NAMALWA (cell line): Measurements from ENCODE around the gene KCNQ5.

Experiments used
- DNase-seq: peaks from one replicate; pipeline ENCODE4 v3.0.0-alpha.2; 2015; ENCODE audit warnings: low spot score

The KCNQ5 gene

GRCh38 chr6:72741083-72741482, 119.2 kb downstream of the KCNQ5 start:
- DNase-seq = no peak

- DNase-seq = no peak
Observed at GRCh38 chr6:72742001-72742673, 120.3 kb downstream of the KCNQ5 start.

DNA sequence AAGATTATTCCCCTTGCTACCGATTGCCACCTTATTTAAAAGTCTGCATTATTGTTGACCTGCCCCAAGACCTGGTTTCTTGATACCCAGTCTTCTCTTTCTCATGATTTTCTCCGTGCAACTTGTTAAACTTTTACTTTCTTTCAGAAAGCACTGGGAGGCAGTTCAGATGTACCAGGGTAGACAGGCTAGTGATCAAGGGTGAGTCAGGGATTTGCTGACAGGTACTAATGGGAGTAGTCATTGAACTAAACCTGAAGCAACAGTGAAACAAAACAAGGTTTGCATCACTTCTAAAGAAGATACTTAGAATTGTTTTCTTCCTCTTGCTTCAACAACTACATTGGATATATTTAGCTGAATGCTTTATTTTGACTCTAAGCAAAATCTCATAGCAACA, 124.4 kb downstream of the KCNQ5 start:
- no peak for DNase-seq

DNA sequence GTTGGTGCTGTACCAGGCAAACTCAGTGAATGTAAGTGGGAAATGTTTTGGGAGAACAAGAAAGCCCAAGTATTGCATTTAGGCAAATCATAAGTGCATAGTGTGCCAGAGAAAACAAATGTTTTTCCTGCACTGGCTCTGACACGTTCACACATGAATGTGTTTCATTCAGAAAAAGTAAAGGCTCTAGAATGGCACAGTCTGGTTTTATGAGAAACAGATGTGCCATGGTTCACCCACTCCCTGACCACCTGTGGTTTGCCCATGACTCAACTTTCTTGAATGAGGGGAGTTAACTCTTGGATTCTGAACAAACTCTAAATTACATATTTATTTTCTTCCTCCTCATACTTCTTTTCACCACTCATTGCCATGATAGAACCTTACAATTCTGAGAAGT, 126.9 kb downstream of the KCNQ5 start:
- peak; percentile 39 for DNase-seq

DNA sequence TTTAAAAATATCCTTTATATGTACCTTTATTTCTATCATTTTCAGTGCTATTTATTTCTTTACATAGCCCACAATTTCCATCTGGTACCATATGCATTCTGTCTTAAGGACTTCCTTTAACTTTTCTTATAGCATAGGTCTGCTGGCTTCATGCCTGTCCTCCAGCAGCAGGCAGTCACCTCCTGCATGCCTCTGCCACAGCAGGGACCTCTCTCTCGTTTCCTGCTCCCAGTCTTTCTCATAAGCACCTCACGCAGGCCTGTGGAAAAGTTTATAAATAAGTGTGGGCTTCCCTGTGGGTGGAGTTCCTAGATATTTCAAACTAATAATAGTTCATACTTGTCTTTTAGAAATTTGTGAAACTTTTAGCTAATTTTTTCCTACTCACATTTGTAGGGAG, 133.9 kb downstream of the KCNQ5 start:
- no peak for DNase-seq

GRCh38 chr6:72757048-72757447, 135.2 kb downstream of the KCNQ5 start:
- no peak for DNase-seq

- DNase-seq = no peak
Observed at GRCh38 chr6:72757926-72758325, 136.1 kb downstream of the KCNQ5 start.

GRCh38 chr6:72758901-72759300, 137.0 kb downstream of the KCNQ5 start:
- DNase-seq = no peak

- DNase-seq = no peak
Observed at GRCh38 chr6:72760114-72760793, 138.4 kb downstream of the KCNQ5 start.

GRCh38 chr6:72761761-72762160, 139.9 kb downstream of the KCNQ5 start:
- DNase-seq = no peak

- peak; percentile 33 for DNase-seq
Observed at GRCh38 chr6:72769459-72770125, 147.7 kb downstream of the KCNQ5 start.

DNA sequence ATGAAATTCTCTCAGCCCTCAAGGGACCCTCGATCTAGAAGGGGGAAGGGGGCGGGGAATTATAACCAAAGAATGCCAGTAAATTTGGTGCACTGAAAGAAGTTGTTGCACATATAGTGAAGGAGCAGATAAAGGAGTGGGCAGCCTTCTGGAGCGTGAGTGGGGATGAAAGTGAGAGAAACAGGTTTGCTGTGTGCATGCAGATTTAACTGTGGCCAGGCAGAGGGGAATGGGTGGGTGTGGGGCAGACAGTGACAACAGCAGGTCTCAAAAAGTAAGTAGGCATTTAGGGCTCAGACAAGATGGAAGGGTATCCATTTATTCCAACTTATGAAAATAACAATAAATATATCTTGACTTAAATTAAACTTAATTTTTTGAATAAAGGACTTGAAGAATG, 149.1 kb downstream of the KCNQ5 start:
- DNase-seq = no peak

DNA sequence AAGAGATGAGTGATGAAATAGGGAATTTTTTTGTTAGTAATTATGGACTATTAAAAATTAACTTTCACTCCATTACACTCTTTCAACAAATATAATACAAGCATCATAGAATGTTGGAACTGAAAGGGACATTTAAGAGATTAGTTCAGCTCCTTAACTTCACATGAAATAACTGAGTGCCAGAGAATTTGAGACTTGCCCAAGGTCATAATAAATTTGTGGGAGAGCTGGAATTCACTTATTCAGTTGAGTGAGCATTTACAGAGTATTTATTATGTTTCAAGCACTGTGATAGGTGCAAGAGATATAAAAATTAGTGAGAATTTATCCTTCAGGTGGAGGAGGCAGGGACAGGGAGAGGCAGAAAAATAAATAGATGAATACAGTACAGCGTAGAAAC, 154.6 kb downstream of the KCNQ5 start:
- DNase-seq = no peak

DNA sequence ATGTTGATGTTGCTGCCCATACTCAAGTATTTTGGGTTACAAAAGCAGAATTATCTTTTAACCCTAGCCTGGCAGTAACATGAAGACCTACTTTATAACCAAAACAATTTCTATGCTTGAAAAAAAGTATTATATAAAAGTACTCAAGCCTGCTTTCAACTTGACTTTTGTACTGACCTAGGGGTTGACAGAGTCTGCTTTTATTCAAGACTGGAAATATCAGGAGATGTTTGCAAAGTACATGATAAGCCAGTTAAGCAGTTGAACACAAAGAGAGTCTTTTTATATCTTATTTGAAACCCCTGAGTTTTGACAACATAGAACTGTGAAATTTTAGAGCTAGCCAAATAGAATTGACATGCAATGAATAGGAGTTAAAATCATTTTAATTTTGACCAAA, 159.8 kb downstream of the KCNQ5 start:
- DNase-seq = no peak

GRCh38 chr6:72783035-72783434, 161.2 kb downstream of the KCNQ5 start:
- no peak for DNase-seq

DNA sequence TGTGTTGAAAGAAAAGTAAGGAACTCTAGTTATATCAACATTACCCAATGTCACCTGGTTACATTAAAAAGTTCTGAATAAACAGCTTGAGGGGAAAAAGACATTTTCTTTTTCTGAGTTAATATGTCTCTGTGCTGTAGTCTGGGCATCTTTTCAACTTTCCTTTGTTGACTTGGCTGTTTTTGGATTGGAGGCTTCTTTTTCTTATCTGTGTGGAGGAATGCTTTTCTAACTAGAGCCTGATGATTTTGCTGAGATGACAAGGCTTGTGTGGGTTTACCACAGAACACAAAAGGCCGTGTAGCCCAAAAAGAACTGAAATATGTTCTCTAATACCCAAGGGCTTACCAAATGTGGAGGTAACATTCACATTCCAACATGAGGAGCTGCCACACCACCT, 161.8 kb downstream of the KCNQ5 start:
- DNase-seq = no peak

- no peak for DNase-seq
Observed at GRCh38 chr6:72784071-72784470, 162.2 kb downstream of the KCNQ5 start.

DNA sequence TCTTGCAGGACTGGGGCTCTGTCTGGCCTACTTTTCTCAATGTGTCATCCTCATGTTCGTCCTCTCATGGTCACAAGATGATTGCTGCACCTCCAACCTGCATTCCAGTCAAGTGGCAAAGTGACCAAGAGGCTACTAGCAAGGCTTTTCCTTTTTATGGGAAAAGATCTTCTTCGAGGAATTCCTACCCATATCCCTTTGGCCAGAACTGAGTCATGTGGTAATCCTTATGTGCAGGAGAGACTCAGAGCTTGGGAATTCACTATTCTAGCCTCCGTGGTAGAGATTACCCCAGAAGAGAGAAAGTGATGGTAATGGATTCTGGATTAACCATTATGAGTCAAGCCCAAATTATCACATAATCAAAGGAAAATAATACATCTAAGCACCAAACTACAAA, 162.7 kb downstream of the KCNQ5 start:
- no peak for DNase-seq

DNA sequence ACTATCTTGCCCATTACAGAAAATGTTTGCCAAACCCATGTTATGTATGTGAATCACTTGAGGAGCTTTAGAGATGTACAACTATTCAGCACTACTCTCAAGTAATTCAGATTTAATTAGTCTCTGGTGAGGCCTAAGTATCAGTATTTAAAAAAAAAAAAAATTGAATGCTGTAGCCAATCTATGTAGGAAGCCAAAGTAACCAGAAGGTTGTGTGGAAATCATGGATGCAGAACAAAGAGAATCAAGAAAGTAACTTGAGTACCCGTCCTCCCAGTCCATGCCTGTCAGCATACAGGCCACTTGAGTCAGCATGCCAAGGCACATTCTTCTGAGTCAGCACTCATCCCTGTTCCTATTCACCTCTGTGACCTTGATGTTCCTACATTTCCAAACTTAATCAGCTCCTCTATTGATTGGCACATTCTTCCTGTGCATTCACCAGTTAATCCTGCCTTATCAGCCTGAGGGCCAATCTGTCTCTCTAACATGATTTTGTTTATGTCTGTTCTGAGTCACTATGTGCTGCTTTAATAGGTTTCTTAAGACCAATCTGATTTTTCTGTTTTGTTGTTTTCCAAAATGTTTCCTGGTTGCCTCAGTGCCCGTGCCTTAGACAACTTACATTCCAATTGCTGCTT, 165.6 kb downstream of the KCNQ5 start:
- no peak for DNase-seq

- DNase-seq = no peak
Observed at GRCh38 chr6:72788188-72788587, 166.3 kb downstream of the KCNQ5 start.

- no peak for DNase-seq
Observed at GRCh38 chr6:72789145-72789544, 167.3 kb downstream of the KCNQ5 start.

DNA sequence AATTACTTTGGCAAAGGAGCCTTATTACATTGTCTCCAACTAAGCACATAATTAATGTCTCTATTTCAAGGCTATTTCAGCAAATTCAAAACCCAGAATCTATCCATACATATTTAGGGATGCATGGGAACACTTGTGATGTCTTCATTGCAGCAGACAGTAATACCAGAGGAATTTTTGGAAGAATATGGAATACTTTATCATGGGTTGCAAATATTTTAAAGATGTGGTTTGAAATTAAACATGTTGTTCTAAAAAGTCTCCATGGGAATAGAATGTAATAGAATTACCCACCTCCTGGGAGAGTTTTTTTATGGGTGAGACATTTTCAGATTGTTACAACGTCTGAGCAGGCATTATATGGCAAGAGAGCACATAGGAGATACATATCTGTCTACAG, 170.8 kb downstream of the KCNQ5 start:
- no peak for DNase-seq
